Kasumi-1 (cell line): ENCODE data around the gene LTB4R2.

Experiments
- DNase-seq, 2 experiments: peaks; one replicate each; lab custom pipeline; 2025; lab: John Stamatoyannopoulos, UW

LTB4R2 gene

DNA sequence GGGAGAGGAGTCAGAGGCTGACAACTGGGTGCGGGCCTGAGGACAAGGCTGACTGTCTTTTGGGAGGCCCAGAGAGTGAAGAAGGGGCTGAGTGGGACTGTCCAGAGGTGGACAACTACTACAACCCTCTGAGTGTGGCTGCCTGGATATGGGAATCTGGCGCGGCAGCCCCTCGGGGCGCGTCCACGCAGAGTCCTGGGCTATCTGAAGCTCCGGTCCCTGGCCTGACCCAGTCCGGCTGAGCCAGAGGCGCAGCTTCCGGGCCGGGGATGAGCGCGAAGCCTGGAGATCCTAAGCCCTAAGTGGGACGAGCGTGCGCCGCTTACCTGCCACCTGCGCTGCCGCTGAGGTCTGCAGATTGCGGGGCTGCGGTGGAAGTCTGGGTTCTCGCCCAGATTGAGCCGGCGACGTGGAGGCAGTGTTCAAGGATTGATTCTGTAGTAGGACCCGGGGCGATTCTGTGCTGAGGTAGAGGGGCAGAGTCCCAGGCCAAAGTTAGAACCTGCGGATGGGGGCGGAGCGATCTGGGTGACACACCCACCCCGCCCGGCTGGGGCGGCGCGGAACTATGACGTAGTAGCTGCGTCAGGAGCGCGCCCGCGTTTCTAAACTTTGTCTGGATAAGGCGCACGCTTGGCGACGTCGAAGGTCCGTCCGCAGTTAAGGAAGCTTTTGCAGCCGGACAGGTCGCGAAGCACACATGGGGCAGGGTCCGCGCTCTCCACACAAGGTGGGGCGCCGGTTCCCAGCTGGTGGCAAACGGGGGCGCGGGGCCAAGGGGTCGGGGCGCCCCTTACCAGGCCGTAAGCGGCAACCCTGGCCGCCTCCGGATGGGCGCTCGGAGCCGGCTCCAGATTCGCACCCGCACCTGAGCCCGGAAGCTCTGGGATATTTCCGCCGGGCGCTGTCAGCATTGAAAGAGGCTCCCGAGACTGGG is 10.4 kb upstream of the LTB4R2 start, which contains the start of the genes DHRS1 and NOP9:
DHRS1 (minus strand) TSS at position 526 of the 937 bp plus-strand sequence. CDS start 674 bp downstream, outside the sequence.
NOP9 (plus strand) TSS at position 596 of the 937 bp plus-strand sequence; CDS start at position 701, 105 bp downstream.
- peak; percentile 74 to 88 for DNase-seq

GRCh38 chr14:24300326-24300980 is 9.5 kb upstream of the LTB4R2 start:
- DNase-seq: no peak

DNA sequence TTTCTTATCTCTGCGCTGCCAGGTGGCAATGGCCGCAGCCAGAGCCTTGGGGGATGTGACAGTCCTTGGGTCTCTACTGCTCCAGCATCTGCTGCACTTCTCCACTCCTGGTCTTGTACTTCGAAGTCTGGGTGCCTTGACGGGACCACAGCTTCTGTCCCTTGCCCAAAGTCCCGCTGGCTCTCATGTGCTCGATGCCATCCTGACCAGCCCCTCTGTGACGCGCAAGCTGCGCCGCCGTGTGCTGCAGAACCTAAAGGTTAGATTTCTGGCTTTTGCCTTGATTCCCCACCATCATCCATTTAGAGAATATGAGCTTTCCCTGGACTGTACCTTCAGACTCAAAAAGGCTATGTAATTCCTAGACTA is 5.9 kb upstream of the LTB4R2 start:
- DNase-seq: no peak

GRCh38 chr14:24307156-24307574 is 2.8 kb upstream of the LTB4R2 start:
- DNase-seq: no peak

DNA sequence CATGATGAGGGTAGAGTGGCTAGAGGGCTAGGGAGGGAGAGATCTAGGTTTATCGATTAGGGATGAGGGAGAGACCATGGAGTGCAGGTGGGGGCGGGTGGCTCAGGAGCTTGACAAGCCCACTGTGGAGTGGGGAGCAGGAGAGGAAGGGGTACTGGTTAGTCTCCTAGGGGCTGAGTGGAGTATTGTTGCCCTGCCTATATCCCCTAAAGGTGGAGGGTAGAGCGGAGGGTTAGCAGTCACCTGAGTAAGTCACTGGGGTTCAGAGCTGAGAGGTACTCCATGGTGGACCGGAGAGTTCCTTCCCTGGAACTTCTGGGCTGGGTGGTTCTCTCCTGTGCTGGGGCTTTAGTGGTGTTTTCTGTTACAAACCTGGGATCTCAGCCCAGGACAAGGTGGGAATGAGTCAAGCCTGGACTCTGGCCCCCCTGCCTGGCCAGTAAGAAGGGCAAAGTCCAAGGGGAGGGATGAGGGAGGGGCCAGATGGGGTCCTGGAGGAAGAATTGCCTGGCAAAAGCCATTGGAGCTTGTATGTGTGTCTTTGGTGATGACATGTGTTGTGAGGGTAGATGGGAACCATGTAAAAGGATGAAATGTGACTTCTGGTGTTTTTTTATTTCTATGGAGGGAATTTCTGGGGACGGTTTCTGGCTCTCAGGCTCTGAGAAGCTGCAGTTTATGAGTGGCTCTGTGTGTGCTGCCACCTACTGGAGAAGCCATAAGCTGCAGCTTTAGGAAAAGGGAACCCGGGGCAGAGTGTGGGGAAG is 2.2 kb upstream of the LTB4R2 start, which contains the start of gene CIDEB:
CIDEB (minus strand) TSS at position 403 of the 767 bp plus-strand sequence; CDS start at position 284, 119 bp downstream.
- peak; percentile 63 to 81 for DNase-seq

GRCh38 chr14:24308342-24309124 is 1.4 kb upstream of the LTB4R2 start:
- DNase-seq: no peak

DNA sequence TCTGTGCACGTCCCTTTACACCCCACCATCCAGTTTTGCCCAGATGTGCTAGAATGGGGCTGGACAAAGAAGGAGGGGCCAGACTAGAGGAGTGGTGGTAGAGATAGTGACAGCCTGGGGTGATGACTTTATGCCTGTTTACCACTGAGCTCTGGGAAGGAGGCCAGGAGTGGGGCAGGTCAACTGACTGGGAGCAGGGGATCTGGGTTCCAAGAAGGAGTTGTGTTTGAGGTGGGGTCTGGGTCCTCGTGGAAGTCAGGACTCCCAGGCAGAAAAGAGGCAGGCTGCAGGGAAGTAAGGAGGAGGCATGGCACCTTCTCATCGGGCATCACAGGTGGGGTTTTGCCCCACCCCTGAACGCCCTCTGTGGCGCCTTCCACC is 315 bp downstream of the LTB4R2 start:
- DNase-seq: no peak

GRCh38 chr14:24310646-24311604 is 985 bp downstream of the LTB4R2 start, which contains the start of gene LTB4R:
TSS of gene LTB4R (plus strand) at chr14:24311502. CDS start at chr14:24315652, 4,150 bp downstream.
- DNase-seq: peak; percentile 61 to 65

GRCh38 chr14:24311837-24312615 is 2.1 kb downstream of the LTB4R2 start:
- no peak for DNase-seq

DNA sequence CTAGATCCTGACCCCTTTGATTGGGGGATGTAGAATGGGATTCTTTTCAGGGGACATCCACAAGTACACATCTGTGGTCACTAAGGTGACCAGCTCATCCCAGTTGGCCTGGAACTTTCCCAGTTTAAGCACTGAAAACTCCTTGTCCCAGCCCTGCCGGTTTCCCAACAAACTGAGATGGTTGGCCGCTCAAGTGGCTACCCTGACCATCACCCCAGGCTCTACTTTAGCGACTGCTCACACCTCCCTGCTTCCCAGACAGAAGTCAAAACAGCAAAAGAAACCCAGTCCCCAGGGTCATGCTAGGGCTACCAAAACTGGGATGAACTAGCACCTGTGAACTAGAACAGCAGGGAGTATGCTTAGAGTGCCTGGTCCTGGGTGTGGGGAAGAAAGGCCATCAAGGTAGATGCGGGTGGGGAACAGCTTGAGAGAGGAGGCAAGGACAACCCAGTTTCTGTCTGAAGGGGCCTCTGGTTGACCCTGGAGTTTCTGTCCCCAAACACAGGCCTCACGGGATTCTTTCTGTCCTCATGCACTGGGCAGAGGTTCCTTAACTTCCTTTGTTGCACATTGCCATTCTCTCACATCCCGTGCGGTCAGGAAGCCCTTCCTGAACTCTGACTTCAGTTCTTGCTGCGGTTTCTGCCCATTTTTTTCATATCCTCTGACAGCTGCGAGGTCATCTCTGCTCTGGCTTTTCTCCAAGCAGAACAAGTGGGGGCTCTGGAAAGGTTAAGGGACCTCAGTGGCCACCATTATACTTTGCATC is 3.0 kb downstream of the LTB4R2 start:
- DNase-seq: peak; percentile 89 to 90

GRCh38 chr14:24313913-24314312 is 4.0 kb downstream of the LTB4R2 start:
- DNase-seq: no peak

- no peak for DNase-seq
These were observed 4.6 kb downstream of the LTB4R2 start for GRCh38 chr14:24314377-24315193.

DNA sequence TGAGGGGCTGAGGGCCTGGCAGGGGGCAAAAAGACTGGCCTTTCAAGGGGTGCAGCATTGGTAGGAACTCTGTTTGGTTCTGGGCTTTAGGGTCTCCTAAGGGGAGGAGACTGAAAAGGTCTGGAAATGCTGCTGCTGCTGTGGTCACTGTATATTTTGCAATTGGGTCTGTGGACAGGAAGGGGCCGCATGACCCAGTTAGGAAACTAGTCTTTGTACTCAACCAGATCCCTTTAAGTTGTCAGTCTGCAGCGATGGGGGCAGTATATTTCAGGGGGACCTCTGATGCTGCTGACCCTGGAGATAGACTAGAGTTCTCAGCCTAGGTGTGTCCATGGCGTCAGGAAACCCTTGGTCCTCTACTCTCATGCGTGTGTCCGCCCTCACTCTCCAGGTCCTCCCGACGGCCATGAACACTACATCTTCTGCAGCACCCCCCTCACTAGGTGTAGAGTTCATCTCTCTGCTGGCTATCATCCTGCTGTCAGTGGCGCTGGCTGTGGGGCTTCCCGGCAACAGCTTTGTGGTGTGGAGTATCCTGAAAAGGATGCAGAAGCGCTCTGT is 5.4 kb downstream of the LTB4R2 start:
- DNase-seq: no peak

DNA sequence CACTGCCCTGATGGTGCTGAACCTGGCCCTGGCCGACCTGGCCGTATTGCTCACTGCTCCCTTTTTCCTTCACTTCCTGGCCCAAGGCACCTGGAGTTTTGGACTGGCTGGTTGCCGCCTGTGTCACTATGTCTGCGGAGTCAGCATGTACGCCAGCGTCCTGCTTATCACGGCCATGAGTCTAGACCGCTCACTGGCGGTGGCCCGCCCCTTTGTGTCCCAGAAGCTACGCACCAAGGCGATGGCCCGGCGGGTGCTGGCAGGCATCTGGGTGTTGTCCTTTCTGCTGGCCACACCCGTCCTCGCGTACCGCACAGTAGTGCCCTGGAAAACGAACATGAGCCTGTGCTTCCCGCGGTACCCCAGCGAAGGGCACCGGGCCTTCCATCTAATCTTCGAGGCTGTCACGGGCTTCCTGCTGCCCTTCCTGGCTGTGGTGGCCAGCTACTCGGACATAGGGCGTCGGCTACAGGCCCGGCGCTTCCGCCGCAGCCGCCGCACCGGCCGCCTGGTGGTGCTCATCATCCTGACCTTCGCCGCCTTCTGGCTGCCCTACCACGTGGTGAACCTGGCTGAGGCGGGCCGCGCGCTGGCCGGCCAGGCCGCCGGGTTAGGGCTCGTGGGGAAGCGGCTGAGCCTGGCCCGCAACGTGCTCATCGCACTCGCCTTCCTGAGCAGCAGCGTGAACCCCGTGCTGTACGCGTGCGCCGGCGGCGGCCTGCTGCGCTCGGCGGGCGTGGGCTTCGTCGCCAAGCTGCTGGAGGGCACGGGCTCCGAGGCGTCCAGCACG is 6.1 kb downstream of the LTB4R2 start:
- DNase-seq: no peak

- no peak for DNase-seq
These were observed 6.6 kb downstream of the LTB4R2 start for GRCh38 chr14:24316597-24316950.

DNA sequence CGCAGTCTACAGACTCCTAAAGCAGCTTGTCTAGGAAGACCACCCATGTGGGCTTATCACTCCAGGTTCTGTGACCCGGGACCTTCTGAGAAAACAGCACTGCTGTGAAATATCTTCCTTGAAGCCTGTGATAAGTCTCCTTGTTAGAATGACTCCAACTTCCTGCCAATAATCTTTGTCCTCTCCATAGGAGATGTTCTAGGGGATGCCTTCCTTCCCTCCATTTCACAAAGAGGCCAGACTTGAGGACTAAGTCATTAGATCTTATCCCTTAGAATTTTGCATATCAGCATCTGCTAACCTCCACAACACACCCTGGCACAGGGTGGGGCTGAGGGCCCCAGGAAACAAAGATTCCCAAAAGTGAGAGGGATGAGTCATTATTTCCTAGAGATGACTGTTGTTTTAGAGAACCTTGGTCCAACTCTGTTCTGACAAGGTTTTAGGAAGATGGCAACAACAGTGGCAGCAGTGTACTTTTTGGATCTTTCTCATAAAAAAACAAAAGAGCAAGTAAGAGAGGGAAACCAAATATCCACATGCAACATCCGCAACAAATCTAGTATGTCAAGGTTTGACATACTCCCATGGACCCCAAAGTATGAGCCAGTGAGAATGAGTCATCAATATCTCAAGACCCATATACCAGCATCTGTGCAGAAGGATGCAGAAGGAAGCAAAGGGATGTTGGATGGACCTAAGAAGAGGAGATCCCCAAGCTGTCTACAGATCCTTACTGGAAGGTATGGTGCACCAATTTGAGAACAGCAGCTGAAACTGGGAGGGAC is 7.4 kb downstream of the LTB4R2 start:
- no peak for DNase-seq
